Measurements from ENCODE around the gene CCAR1.
"Not testable (repeated sequence)": the region's sequence is repeated elsewhere in the genome, so short reads cannot be mapped to it uniquely, and the experiment has no call there.

CCAR1 gene

GRCh38 chr10:68829952-68830351 lies 108.9 kb downstream of the CCAR1 start:
- no peak for DNase-seq

- DNase-seq, result no peak
Observed at GRCh38 chr10:68831961-68832455, 111.0 kb downstream of the CCAR1 start.

- DNase-seq, result no peak
Observed at GRCh38 chr10:68832601-68833000, 111.6 kb downstream of the CCAR1 start.

- DNase-seq, result no peak
Observed at GRCh38 chr10:68837626-68838322, 116.7 kb downstream of the CCAR1 start.

GRCh38 chr10:68840650-68841049 lies 119.6 kb downstream of the CCAR1 start:
- not testable (repeated sequence) for DNase-seq

All from hematopoietic multipotent progenitor cell treated with erythropoietin and hydrocortisone succinate and interleukin-3 and kit ligand, for 8 days (in vitro differentiated cells).